HepG2 (cell line): Measurements from ENCODE around the gene SNRNP25. TPM values are rescaled to one million over a fixed set of nuclear protein-coding genes. Genes with fewer than 3 reads are reported as not detected.

ENCODE experiments used
- CHD2 ChIP-seq: IDR thresholded peaks from 2 replicates; pipeline ENCODE4 v1.6.1; 2011; ENCODE audit warnings: low read depth, low read length, improper control_type of control experiment
- ESRRA ChIP-seq: sonication (generic); formaldehyde crosslinking; IDR thresholded peaks from 2 replicates; pipeline ENCODE4 v1.5.1; 2020; ENCODE audit warnings: mild to moderate bottlenecking, low read depth, missing genetic modification reagents
- HMG20B ChIP-seq: conservative IDR thresholded peaks from 2 replicates; pipeline ENCODE4 v1.6.1; 2016; ENCODE audit warnings: missing genetic modification reagents, missing compliant biosample characterization
- HNF4A ChIP-seq: sonication (generic); formaldehyde crosslinking; IDR thresholded peaks from 2 replicates; pipeline ENCODE4 v1.4.0; 2020; ENCODE audit warnings: missing genetic modification reagents
- NR1H2 ChIP-seq: sonication (generic); formaldehyde crosslinking; IDR thresholded peaks from 2 replicates; pipeline ENCODE4 v1.8.1; 2022; ENCODE audit warnings: low read depth, missing genetic modification reagents, borderline replicate concordance
- RAD21 ChIP-seq: fragments of 450-650 bp; formaldehyde crosslinking; IDR thresholded peaks from 2 replicates; pipeline ENCODE4 v1.5.0; 2020; ENCODE audit warnings: mild to moderate bottlenecking
- SIN3A ChIP-seq: IDR thresholded peaks from 2 replicates; pipeline ENCODE4 v1.6.1; 2011; ENCODE audit warnings: low read depth, mild to moderate bottlenecking, control low read depth, low read length, borderline replicate concordance
- SKI ChIP-seq: fragments of 450-650 bp; IDR thresholded peaks from one replicate; pipeline ENCODE4 v1.6.1; 2018; ENCODE audit warnings: mild to moderate bottlenecking; ENCODE audit not compliant: partially characterized antibody
- SMARCC2 ChIP-seq: fragments of 450-650 bp; IDR thresholded peaks from 2 replicates; pipeline ENCODE4 v1.6.1; 2017; ENCODE audit warnings: antibody characterized with exemption, mild to moderate bottlenecking
- SNAPC2 ChIP-seq: sonication (generic); formaldehyde crosslinking; IDR thresholded peaks from 2 replicates; pipeline ENCODE4 v1.8.1; 2022; ENCODE audit warnings: mild to moderate bottlenecking, missing genetic modification reagents
- SRY ChIP-seq: sonication (generic); formaldehyde crosslinking; IDR thresholded peaks from 2 replicates; pipeline ENCODE4 v1.8.0; 2022; ENCODE audit warnings: mild to moderate bottlenecking, missing genetic modification reagents
- SSRP1 ChIP-seq: IDR thresholded peaks from 2 replicates; pipeline ENCODE4 v1.6.1; 2016; ENCODE audit warnings: control low read depth
- ZEB1 ChIP-seq: IDR thresholded peaks from 2 replicates; pipeline ENCODE4 v1.6.1; 2012; ENCODE audit warnings: mild to moderate bottlenecking, low read depth, inconsistent platforms; ENCODE audit not compliant: insufficient replicate concordance
- ZFP41 ChIP-seq: sonication (generic); formaldehyde crosslinking; IDR thresholded peaks from 2 replicates; pipeline ENCODE4 v1.4.0; 2020; ENCODE audit warnings: mild to moderate bottlenecking, missing genetic modification reagents, borderline replicate concordance
- ZMYM4 ChIP-seq: sonication (generic); formaldehyde crosslinking; IDR thresholded peaks from 2 replicates; pipeline ENCODE4 v1.8.1; 2023; ENCODE audit warnings: mild to moderate bottlenecking, missing genetic modification reagents
- ZNF17 ChIP-seq: sonication (generic); formaldehyde crosslinking; IDR thresholded peaks from 2 replicates; pipeline ENCODE4 v1.5.0; 2020; ENCODE audit warnings: mild to moderate bottlenecking, missing genetic modification reagents
- ZNF20 ChIP-seq: sonication (generic); formaldehyde crosslinking; IDR thresholded peaks from 2 replicates; pipeline ENCODE4 v1.4.0; 2020; ENCODE audit warnings: mild to moderate bottlenecking, moderate library complexity, missing genetic modification reagents
- ZNF292 ChIP-seq: sonication (generic); formaldehyde crosslinking; IDR thresholded peaks from 2 replicates; pipeline ENCODE4 v1.8.1; 2022; ENCODE audit warnings: mild to moderate bottlenecking, low read depth, missing genetic modification reagents, borderline replicate concordance
- ZNF563 ChIP-seq: sonication (generic); formaldehyde crosslinking; IDR thresholded peaks from 2 replicates; pipeline ENCODE4 v1.8.0; 2022; ENCODE audit warnings: mild to moderate bottlenecking, moderate library complexity, missing genetic modification reagents
- ZNF570 ChIP-seq: sonication (generic); formaldehyde crosslinking; IDR thresholded peaks from 2 replicates; pipeline ENCODE4 v1.4.0; 2020; ENCODE audit warnings: mild to moderate bottlenecking, missing genetic modification reagents, borderline replicate concordance
- ZNF766 ChIP-seq: sonication (generic); formaldehyde crosslinking; IDR thresholded peaks from 2 replicates; pipeline ENCODE4 v1.5.0; 2020; ENCODE audit warnings: missing genetic modification reagents, borderline replicate concordance
- ZNF772 ChIP-seq: sonication (generic); formaldehyde crosslinking; IDR thresholded peaks from 2 replicates; pipeline ENCODE4 v1.5.0; 2020; ENCODE audit warnings: mild to moderate bottlenecking, missing genetic modification reagents
- ZNF777 ChIP-seq: sonication (generic); formaldehyde crosslinking; IDR thresholded peaks from 2 replicates; pipeline ENCODE4 v1.4.0; 2020; ENCODE audit warnings: missing genetic modification reagents
- polyA plus RNA-seq, 8 experiments: library from polyadenylated mRNA; depleted of rRNA in 3 of 8; stranded (reverse) in 7 of 8; unstranded in 1 of 8; fragments of >200 nt; fragmentation: Illumina TruSeq in 4 of 8; extraction: Trizol in 4 of 8; gene quantifications; 2 replicates each; pipeline versions ENCODE4 v1.2.1 to v1.2.3, GENCODE V29; 2011 to 2016; ENCODE audit warnings: low read depth in 4 of 8, missing spikeins in 1 of 8, mixed read lengths in 1 of 8; ENCODE audit not compliant: insufficient read depth in 1 of 8
- total RNA-seq, 5 experiments: library from RNA; depleted of rRNA; stranded (reverse); fragments of >200 nt; fragmentation: Illumina TruSeq; extraction: Trizol; gene quantifications; 2 replicates each; pipeline ENCODE4 v1.2.3, GENCODE V29; 2016; ENCODE audit warnings: low read depth in 1 of 5
- TF ChIP-seq, protein P1 (sequence below): sonication (generic); formaldehyde crosslinking; IDR thresholded peaks from 2 replicates; pipeline ENCODE4 v1.4.0; 2020; ENCODE audit warnings: missing genetic modification reagents
- TF ChIP-seq, protein P2 (sequence below): fragments of 450-650 bp; IDR thresholded peaks from 2 replicates; pipeline ENCODE4 v1.6.1; 2017
- TF ChIP-seq, protein P3 (sequence below): sonication (generic); formaldehyde crosslinking; IDR thresholded peaks from 2 replicates; pipeline ENCODE4 v1.5.1; 2020; ENCODE audit warnings: missing genetic modification reagents, mild to moderate bottlenecking, borderline replicate concordance

The SNRNP25 gene
- total and polyA plus RNA-seq, 2 of the 13 experiments (the other 11 are each of a cell fraction or from before 2014, with no cell fraction given) = 34.1 to 97.4 TPM

DNA sequence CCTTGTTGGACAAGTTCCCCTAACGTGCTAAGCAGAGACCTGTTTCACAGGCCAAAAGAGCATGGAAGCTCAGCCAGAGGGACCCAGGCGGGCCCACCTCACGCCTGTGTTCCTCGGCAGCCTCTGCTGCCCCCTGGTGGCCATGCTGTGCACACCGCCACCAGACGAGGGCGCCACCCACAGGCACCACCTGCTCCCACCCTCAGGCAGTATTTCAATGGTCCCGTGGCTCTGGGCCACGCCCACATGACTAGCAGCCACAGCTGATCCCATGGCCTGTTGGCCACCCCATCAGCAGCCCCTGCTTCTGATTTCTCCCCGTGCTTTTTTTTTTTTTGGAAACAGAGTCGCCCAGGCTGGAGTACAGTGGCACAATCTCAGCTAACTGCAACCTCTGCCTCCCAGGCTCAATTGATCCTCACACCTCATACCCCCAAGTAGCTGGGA lies 43.3 kb downstream of the SNRNP25 start (continued):
- TF ChIP-seq HMG20B (CRISPR knock-in tag) = 0 out of 2 replicates have a peak, but pooled peaks have one; percentile 36
- no peak for TF ChIP-seq ESRRA (CRISPR knock-in tag)
- no peak for TF ChIP-seq HNF4A (CRISPR knock-in tag)
- TF ChIP-seq SMARCC2 = no peak
- peak; percentile 97 for TF ChIP-seq RAD21
- TF ChIP-seq ZNF766 = no peak
- TF ChIP-seq NR1H2 (CRISPR knock-in tag) = no peak
- no peak for TF ChIP-seq SIN3A
- TF ChIP-seq ZNF777 (CRISPR knock-in tag) = no peak
- TF ChIP-seq ZFP41 (CRISPR knock-in tag) = no peak
- TF ChIP-seq ZNF772 (CRISPR knock-in tag) = peak; percentile 64; the same call in 1 of the 2 replicates
- TF ChIP-seq ZMYM4 = peak; percentile 75; the same call in 1 of the 2 replicates
- TF ChIP-seq, protein P1, sequence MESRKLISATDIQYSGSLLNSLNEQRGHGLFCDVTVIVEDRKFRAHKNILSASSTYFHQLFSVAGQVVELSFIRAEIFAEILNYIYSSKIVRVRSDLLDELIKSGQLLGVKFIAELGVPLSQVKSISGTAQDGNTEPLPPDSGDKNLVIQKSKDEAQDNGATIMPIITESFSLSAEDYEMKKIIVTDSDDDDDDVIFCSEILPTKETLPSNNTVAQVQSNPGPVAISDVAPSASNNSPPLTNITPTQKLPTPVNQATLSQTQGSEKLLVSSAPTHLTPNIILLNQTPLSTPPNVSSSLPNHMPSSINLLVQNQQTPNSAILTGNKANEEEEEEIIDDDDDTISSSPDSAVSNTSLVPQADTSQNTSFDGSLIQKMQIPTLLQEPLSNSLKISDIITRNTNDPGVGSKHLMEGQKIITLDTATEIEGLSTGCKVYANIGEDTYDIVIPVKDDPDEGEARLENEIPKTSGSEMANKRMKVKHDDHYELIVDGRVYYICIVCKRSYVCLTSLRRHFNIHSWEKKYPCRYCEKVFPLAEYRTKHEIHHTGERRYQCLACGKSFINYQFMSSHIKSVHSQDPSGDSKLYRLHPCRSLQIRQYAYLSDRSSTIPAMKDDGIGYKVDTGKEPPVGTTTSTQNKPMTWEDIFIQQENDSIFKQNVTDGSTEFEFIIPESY = peak; percentile 99
- no peak for TF ChIP-seq SRY (CRISPR knock-in tag)
- no peak for TF ChIP-seq ZNF17 (CRISPR knock-in tag)
- no peak for TF ChIP-seq ZNF563
- TF ChIP-seq SKI = peak; percentile 51
- TF ChIP-seq, protein P2, sequence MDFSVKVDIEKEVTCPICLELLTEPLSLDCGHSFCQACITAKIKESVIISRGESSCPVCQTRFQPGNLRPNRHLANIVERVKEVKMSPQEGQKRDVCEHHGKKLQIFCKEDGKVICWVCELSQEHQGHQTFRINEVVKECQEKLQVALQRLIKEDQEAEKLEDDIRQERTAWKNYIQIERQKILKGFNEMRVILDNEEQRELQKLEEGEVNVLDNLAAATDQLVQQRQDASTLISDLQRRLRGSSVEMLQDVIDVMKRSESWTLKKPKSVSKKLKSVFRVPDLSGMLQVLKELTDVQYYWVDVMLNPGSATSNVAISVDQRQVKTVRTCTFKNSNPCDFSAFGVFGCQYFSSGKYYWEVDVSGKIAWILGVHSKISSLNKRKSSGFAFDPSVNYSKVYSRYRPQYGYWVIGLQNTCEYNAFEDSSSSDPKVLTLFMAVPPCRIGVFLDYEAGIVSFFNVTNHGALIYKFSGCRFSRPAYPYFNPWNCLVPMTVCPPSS = no peak
- 0 out of 2 replicates have a peak, but pooled peaks have one; percentile 48 for TF ChIP-seq SSRP1 (CRISPR knock-in tag)
- TF ChIP-seq ZNF20 = no peak
- TF ChIP-seq SNAPC2 (CRISPR knock-in tag) = no peak
- TF ChIP-seq ZNF292 (CRISPR knock-in tag) = no peak
- TF ChIP-seq, protein P3, sequence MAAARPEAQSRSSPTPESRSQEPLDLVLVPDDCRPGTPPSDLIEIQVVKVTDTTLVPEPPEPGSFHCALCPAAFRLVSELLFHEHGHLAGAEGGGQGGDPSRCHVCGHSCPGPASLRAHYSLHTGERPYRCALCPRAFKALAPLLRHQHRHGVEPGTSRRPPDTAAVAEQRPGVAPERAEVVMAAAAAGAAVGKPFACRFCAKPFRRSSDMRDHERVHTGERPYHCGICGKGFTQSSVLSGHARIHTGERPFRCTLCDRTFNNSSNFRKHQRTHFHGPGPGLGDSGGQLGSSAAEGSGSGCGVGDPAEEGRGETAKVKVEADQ = no peak
- no peak for TF ChIP-seq ZNF570 (CRISPR knock-in tag)
- TF ChIP-seq ZEB1 = no peak
- TF ChIP-seq CHD2 = no peak
